Ishikawa (cell line): ENCODE data around the gene SYNPO.

Experiments used
- CEBPB ChIP-seq: IDR thresholded peaks from 2 replicates; pipeline ENCODE4 v1.6.1; 2012
- CREB1 ChIP-seq: IDR thresholded peaks from 2 replicates; pipeline ENCODE4 v1.6.1; 2012; ENCODE audit warnings: low read depth
- EGR1 ChIP-seq: IDR thresholded peaks from 2 replicates; pipeline ENCODE4 v1.6.1; 2012
- EP300 ChIP-seq: IDR thresholded peaks from 2 replicates; pipeline ENCODE4 v1.6.1; 2012; ENCODE audit warnings: borderline replicate concordance
- FOXM1 ChIP-seq: IDR thresholded peaks from 2 replicates; pipeline ENCODE4 v1.6.1; 2012; ENCODE audit warnings: low read depth, borderline replicate concordance
- MAX ChIP-seq: IDR thresholded peaks from 2 replicates; pipeline ENCODE4 v1.6.1; 2012
- NFIC ChIP-seq: IDR thresholded peaks from 2 replicates; pipeline ENCODE4 v1.6.1; 2012
- RAD21 ChIP-seq: IDR thresholded peaks from 2 replicates; pipeline ENCODE4 v1.6.1; 2012; ENCODE audit warnings: low read depth
- TAF1 ChIP-seq: IDR thresholded peaks from 2 replicates; pipeline ENCODE4 v1.6.1; 2012; ENCODE audit warnings: low read depth, mild to moderate bottlenecking
- TCF12 ChIP-seq: IDR thresholded peaks from 2 replicates; pipeline ENCODE4 v1.6.1; 2012; ENCODE audit warnings: low read depth
- TEAD4 ChIP-seq: IDR thresholded peaks from 2 replicates; pipeline ENCODE4 v1.6.1; 2012
- USF1 ChIP-seq: IDR thresholded peaks from 2 replicates; pipeline ENCODE4 v1.6.1; 2012
- YY1 ChIP-seq: IDR thresholded peaks from 2 replicates; pipeline ENCODE4 v1.6.1; 2012; ENCODE audit warnings: low read depth
- TF ChIP-seq, protein P1 (sequence below): IDR thresholded peaks from 2 replicates; pipeline ENCODE4 v1.6.1; 2012; ENCODE audit warnings: low read depth, mild to moderate bottlenecking

DNA sequence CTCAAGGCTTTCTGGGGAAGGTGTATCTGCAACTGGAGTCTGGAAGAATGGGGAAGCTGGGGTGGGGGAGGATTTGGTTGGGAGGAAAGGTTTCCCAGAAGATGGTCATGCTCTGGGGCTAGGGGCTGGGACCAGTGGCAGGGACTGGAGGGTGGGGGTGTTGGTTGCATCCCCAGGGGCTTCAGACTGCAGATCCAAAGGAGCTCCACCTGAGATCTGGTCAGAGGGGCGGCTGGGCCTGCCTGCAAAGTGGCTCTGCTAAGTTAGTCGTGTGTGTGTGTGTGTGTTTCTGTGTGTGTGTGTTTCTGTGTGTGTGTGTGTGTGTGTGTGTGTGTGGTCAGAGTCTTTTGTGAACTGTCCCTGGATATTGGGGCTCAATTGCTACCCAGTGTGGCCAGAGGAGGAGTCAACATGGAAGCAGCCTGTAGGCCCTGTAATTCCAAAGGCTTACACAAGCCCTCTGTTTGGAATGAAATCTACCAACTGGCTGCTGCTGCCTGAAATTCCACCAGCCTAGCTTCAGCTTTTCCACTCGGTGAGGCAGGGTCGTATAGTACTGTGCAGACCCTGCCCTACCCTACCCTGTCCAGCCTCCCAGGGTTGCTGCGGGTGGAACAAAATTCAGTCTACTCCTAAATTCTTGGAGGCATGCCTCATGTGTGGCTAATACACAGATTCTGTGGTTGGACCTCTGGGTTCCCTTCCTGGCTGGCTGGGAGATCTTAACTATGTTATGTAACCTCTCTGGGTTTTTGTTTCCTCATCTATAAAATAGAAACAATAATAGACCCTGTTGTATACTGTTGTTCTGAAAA is 12.5 kb upstream of the SYNPO start:
- TF ChIP-seq CREB1 (no peak), FOXM1 (no peak), CEBPB (no peak), NFIC (no peak), MAX (no peak), TCF12 (no peak), TAF1 (no peak), TEAD4 (no peak), YY1 (no peak), RAD21 (no peak), EP300 (no peak), USF1 (no peak), EGR1 (no peak)
- TF ChIP-seq, protein P1, sequence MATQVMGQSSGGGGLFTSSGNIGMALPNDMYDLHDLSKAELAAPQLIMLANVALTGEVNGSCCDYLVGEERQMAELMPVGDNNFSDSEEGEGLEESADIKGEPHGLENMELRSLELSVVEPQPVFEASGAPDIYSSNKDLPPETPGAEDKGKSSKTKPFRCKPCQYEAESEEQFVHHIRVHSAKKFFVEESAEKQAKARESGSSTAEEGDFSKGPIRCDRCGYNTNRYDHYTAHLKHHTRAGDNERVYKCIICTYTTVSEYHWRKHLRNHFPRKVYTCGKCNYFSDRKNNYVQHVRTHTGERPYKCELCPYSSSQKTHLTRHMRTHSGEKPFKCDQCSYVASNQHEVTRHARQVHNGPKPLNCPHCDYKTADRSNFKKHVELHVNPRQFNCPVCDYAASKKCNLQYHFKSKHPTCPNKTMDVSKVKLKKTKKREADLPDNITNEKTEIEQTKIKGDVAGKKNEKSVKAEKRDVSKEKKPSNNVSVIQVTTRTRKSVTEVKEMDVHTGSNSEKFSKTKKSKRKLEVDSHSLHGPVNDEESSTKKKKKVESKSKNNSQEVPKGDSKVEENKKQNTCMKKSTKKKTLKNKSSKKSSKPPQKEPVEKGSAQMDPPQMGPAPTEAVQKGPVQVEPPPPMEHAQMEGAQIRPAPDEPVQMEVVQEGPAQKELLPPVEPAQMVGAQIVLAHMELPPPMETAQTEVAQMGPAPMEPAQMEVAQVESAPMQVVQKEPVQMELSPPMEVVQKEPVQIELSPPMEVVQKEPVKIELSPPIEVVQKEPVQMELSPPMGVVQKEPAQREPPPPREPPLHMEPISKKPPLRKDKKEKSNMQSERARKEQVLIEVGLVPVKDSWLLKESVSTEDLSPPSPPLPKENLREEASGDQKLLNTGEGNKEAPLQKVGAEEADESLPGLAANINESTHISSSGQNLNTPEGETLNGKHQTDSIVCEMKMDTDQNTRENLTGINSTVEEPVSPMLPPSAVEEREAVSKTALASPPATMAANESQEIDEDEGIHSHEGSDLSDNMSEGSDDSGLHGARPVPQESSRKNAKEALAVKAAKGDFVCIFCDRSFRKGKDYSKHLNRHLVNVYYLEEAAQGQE = no peak
